ENCODE measurements around the gene CENPP. TPM values are rescaled to one million over a fixed set of nuclear protein-coding genes. Genes with fewer than 3 reads are reported as not detected.

The CENPP gene
- total RNA-seq, 1 donor from 2014 or later: 4.4 TPM

- peak; percentile 7 for DNase-seq (ENCODE audit: low read depth)
- no peak overlapping the region for H3K4me3 ChIP-seq (ENCODE audit: low read depth, low read length)
- TF ChIP-seq CTCF (conservative IDR thresholded peaks at IDR 0.05; ENCODE audit: low read depth, low read length): no peak
Measured at GRCh38 chr9:92506184-92506857, 180.6 kb downstream of the CENPP start.

- DNase-seq (ENCODE audit: low read depth): no peak
- no peak for TF ChIP-seq CTCF (conservative IDR thresholded peaks at IDR 0.05; ENCODE audit: low read depth, low read length)
Measured at GRCh38 chr9:92507005-92507404, 181.3 kb downstream of the CENPP start.

DNA sequence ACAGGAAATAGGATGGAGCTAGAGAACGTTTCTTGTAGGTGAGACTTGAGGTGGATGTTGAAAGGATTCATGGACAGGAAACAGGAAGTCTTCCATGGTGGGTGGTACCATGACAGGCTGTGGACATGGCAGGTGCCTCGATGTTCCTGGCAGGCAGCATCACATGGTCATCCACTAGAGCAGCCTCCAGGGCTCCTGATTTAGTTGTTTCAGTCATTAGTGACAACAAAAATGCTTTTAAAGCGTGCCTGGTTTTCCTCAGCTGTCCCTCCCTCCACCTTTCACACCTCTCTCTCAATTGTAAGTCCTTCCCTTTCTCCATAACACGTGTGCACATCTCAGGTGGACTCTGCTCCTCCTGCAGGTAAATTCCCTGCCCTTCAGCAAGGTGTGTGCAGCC is 181.7 kb downstream of the CENPP start:
- no peak for DNase-seq (ENCODE audit: low read depth)
- TF ChIP-seq CTCF (conservative IDR thresholded peaks at IDR 0.05; ENCODE audit: low read depth, low read length): no peak
- no peak overlapping the region for H3K4me3 ChIP-seq (ENCODE audit: low read depth, low read length)

More at GRCh38 chr9:92507005-92507404, 181.3 kb downstream of the CENPP start:
- H3K4me3 ChIP-seq (ENCODE audit: low read depth, low read length): no peak overlapping the region

DNA sequence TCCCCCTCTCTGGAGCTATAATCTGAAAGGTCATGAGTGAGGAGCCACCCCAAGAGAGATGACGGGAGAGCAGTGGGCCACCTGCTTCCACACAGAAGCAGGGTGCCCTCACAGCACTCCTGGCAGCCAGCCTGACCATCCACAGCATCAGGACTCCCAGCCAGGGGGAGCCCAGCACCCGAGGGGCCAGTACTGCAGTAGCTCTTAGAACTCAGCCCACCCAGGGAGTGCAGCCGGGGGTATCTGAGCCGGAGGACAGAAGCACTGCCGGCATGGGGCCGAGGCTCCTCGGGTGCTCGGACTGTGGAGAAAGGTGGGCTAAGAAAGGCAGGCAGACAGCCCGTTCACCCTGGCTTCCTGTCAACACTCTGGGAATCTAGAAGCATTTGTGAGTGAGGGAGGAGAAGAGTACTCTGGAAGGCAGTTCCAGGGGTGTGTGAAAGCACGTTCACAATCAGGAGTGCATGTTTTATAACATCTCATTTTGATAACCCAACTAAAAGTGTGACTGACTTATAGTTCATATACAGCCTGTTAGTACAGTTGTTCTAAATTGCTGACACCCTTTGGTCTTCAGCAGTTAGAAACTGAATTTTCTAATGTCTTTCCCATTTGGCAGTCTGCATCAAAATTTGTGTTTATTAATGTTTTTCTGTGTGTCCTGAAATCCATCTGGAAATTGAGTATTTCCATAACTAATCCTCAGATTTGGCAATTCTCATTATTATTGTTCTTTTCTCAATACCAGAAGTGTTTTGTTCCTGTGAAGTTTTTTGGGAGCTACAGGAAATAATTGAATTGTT is 182.5 kb downstream of the CENPP start:
- no peak for TF ChIP-seq CTCF (conservative IDR thresholded peaks at IDR 0.05; ENCODE audit: low read depth, low read length)
- no peak for DNase-seq (ENCODE audit: low read depth)

DNA sequence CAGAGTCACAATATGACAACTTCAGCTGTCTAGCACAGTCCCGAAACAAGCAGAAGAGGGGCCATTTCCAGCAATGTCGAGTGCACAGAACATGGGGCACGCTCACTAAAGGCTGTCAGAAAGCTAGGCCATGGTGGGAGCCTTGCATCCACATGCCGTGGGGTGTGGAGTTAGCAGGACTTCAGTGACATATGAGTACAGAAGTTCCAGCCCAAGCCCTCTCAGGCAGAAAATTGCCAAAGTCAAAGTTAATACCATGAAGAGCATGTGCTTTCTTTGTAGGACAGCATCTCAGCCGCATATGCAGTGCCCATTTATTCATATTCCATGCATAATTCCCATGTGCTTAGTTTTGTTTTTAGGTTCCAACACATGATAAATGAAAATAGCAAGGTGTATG is 183.3 kb downstream of the CENPP start:
- no peak for DNase-seq (ENCODE audit: low read depth)
- no peak for TF ChIP-seq CTCF (conservative IDR thresholded peaks at IDR 0.05; ENCODE audit: low read depth, low read length)
- H3K4me3 ChIP-seq (ENCODE audit: low read depth, low read length): no peak overlapping the region

More for the DNA sequence above, 182.5 kb downstream of the CENPP start:
- no peak overlapping the region for H3K4me3 ChIP-seq (ENCODE audit: low read depth, low read length)

- no peak for TF ChIP-seq CTCF (conservative IDR thresholded peaks at IDR 0.05; ENCODE audit: low read depth, low read length)
- no peak for DNase-seq (ENCODE audit: low read depth)
- no peak overlapping the region for H3K4me3 ChIP-seq (ENCODE audit: low read depth, low read length)
Measured at GRCh38 chr9:92510747-92511146, 185.0 kb downstream of the CENPP start.

Measured in epithelial cell of proximal tubule (primary cell).